GM21526 (cell line): ENCODE results near the gene FLT3LG.

Source experiments
- ATAC-seq: cut with Tn5 transposase; IDR thresholded peaks from one replicate; pipeline ENCODE4 v1.9.1; 2021; ENCODE audit warnings: moderate library complexity; ENCODE audit not compliant: unreplicated experiment, low FRiP score

FLT3LG gene

GRCh38 chr19:49487277-49488045 is 13.4 kb downstream of the FLT3LG start, which contains the start of gene RPL13A:
Gene RPL13A, plus strand, starts transcription at chr19:49487608. Its CDS starts 22 bp downstream, at chr19:49487630.
- peak; percentile 69 for ATAC-seq

- ATAC-seq, result no peak
Measured at GRCh38 chr19:49488046-49488862, 14.2 kb downstream of the FLT3LG start.

GRCh38 chr19:49488863-49489537 is 15.0 kb downstream of the FLT3LG start:
- ATAC-seq, result no peak

- ATAC-seq, result no peak
Measured at GRCh38 chr19:49489601-49490167, 15.7 kb downstream of the FLT3LG start.

GRCh38 chr19:49490287-49491029 is 16.4 kb downstream of the FLT3LG start:
- no peak for ATAC-seq

- no peak for ATAC-seq
Measured at GRCh38 chr19:49491030-49491803, 17.2 kb downstream of the FLT3LG start.

GRCh38 chr19:49491804-49492572 is 18.0 kb downstream of the FLT3LG start:
- ATAC-seq, result no peak

GRCh38 chr19:49492573-49493405 is 18.8 kb downstream of the FLT3LG start:
- ATAC-seq, result no peak

GRCh38 chr19:49496574-49497008 is 22.6 kb downstream of the FLT3LG start:
- ATAC-seq, result no peak

- no peak for ATAC-seq
Measured at GRCh38 chr19:49497047-49497788, 23.2 kb downstream of the FLT3LG start.

GRCh38 chr19:49497789-49498103 is 23.7 kb downstream of the FLT3LG start:
- no peak for ATAC-seq

- ATAC-seq, result no peak
Measured at GRCh38 chr19:49498475-49498874, 24.5 kb downstream of the FLT3LG start.

GRCh38 chr19:49499030-49499670 is 25.1 kb downstream of the FLT3LG start:
- no peak for ATAC-seq

GRCh38 chr19:49502866-49503581 is 29.0 kb downstream of the FLT3LG start:
- ATAC-seq, result no peak

GRCh38 chr19:49503582-49503962 is 29.6 kb downstream of the FLT3LG start:
- no peak for ATAC-seq

GRCh38 chr19:49506575-49507105 is 32.6 kb downstream of the FLT3LG start:
- ATAC-seq, result no peak
